ENCODE measurements around the gene FANK1.
"Not testable (repeated sequence)": the region's sequence is repeated elsewhere in the genome, so short reads cannot be mapped to it uniquely, and the experiment has no call there.

The FANK1 gene

DNA sequence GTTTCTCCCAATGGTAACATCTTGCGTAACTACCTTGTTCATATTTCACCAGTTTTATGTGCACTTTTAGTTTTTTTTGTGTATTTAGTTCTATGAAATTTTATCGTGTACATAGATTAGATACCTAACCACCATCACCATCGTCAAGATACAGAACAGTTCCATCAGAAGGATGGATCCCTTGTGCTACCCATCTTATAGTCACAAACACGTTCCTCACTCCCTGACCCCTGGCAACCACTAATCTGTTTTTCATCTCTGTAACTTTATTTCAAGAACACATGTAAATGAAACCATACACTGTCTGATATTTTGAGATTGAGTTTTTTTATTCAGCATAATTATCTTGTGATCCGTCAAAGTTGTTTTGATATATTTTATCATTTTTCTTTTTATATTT is 29.9 kb downstream of the FANK1 start:
- no peak for DNase-seq (ENCODE audit: low read depth in 3 of 3, low spot score in 1 of 3)

DNA sequence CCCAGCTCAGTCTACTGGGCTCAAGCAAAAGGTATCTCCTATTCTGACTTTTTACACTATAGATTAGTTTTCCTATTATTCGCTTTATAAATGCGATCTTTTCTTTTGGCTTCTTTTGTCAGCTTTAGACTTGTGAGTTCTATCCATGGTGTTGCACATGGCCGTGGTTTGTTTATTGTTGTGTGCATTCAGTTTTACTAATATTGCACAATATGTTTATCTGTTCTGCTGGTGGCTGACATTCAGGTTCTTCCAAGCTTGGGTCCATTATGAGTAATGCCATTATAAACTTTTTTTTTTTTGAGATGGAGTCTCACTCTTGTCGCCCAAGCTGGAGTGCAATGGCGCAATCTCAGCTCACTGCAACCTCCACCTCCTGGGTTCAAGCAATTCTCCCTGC is 30.9 kb downstream of the FANK1 start:
- not testable (repeated sequence) for DNase-seq (ENCODE audit: low read depth in 3 of 3, low spot score in 1 of 3)

DNA sequence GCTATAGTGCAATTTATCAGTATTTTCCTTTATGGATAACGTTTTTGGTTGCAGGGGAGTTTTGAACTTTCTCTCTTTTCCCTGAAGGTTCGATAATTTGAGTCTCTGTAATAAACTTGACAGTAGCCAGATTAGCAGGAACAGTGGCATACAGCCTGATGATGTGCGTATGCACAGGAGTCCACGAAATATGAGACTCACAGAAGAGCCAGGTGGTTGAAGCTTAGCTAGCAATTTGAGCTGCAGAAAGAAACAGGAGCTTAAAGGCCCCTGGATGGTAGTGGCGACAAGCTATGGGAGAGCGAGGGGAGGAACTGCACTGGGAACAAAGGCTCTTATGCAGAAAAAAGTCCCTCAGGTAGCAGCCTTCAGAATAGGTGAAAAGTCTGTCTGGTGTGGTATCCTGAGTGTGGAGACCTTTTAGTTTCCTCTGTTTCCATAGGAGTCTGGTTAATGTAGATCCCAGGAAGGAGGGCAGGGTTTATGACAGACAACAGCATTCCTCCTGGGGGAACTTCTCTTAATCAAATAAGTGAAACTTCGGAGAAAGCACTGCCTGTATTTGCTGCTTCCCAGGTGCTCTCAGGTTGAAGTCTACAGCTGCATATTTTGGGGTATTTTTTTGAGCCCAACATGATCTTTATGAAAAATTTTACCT is 32.7 kb downstream of the FANK1 start:
- DNase-seq (ENCODE audit: low read depth in 3 of 3, low spot score in 1 of 3), result no peak

DNA sequence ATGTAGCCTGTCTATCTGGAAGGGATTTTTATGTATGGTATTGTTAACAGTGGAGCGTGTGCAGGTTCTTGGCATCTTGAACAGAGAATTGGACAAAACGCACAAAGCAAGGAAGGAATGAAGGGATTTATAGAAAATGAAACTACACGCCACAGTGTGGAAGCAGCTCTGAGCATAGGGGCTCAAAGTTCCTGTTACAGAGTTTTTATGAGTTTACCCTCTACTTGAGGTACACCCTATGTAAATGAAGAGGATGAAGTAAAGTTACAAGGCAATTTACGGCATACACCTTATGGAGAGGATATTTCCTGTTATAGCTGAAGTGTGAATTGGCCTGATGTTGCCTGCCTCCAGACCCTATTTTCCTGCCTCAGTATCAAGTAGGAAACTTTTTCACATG is 33.3 kb downstream of the FANK1 start:
- no peak for DNase-seq (ENCODE audit: low read depth in 3 of 3, low spot score in 1 of 3)

DNA sequence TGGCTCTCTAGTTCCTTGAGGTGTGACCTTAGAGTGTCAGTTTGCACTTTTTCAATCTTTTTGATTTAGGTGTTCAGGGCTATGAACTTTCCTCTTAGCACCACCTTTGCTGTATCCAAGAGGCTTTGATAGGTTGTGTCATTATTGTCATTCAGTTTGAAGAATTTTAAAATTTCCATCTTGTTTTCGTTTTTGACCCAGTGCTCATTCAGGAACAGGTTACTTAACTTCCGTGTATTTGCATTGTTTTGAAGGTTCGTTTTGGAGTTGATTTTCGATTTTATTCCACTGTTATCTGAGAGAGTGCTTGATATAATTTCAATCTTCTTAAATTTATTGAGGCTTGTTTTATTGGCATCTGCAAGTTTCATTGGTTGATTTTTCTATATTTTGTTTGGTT is 37.3 kb downstream of the FANK1 start:
- DNase-seq (ENCODE audit: low read depth in 3 of 3, low spot score in 1 of 3), result no peak

DNA sequence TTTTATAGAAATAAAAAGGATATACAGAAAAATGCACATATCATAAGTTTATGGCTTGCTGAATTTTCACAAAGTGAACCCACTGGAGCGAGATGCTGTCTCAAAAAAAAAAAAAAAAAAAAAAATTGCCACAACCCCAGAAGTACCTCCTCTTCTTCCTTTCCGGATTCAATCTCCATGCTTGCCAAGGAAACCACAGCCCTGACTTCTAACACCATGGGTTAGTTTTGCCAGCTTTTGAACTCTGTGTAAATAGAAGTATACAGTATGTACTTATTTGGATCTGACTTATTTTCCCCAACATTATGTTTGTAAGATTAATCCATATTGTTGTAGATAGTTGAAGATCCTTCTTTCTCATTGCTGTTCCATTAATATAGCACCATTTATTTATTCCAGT is 40.0 kb downstream of the FANK1 start:
- DNase-seq (ENCODE audit: low read depth in 3 of 3, low spot score in 1 of 3), result no peak

DNA sequence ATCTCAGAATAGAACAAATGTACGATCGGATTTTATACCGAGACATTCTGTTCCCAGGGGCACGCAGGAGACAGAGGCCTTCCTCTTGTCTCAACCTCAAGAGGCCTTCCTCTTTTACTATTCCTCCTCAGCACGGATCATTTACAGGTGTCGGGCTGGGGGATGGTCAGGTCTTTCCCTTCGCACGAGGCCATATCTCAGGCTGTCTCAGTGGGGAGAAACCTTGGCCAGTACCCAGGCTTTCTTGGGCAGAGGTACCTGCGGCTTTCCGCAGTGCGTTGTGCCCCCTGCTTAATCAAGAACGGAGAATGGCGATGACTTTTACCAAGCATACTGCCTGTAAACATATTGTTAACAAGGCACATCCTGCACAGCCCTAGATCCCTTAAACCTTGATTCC is 44.2 kb downstream of the FANK1 start:
- no peak for DNase-seq (ENCODE audit: low read depth in 3 of 3, low spot score in 1 of 3)

DNA sequence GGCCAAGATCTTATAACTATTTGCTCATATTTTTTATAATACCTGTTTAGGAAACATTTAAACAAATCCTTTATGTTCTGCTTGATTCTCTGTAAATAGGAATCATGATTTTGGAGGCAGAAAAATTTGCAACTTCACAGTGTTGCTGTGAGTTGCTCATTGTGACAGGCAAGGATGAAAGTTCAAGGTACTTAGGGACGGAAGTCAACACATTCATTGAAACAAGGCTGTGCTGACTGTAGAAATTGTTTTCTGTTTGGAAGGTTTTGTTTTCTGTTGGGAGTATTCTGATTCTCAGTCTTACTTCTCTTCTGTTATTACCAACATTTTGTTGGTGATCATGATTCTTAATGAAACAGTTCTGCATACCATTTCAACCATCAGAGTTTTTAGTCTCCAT is 54.9 kb downstream of the FANK1 start:
- no peak for DNase-seq (ENCODE audit: low read depth in 3 of 3, low spot score in 1 of 3)

DNA sequence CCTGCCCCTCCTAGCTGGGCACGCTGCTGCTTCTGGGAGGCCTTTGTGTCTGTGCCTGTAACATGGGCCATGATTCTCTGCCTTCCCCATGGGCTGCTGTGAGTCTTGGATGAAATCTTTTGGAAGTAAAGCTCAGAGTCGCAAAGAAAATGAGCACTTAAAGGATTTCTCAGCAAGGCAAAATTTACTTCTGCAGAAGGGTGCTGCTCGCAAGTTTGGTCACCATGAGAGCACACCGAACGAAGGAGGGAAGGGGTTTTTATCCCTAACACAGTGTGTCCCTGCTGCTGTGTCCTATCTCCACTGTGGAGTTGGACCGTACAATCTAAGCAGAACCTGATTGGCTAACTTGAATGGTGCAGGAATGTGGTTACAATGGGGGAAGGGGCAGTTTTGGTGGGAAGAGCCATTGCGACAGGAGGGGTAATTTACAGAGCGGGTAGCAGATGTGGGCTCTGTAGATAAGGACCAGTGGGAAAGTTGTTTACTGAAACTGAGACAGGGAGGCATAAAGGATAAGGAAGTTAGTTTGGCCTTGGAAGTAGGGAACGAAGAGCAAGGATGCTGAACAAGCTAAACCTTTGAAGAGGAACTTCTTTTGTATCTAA is 57.5 kb downstream of the FANK1 start:
- no peak for DNase-seq (ENCODE audit: low read depth in 3 of 3, low spot score in 1 of 3)

DNA sequence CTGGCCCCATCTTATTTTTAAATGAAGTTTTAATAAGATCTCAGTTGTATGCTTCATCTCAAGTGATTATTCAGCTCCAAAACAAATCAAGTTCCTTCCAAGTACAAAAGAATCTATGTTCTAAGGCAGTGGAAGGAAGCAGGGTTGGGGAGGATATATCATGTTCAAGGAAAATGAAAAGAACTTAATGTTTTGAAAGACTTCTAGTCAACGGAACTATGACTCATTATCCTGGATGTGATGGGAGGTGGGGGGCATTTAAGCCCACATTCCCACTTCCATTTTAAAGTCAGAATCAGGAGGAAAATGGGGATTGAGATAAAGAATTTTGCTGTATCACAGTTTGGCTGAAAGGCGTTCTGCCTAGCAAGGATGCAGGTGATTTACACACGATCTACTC is 59.4 kb downstream of the FANK1 start:
- DNase-seq (ENCODE audit: low read depth in 3 of 3, low spot score in 1 of 3), result no peak

DNA sequence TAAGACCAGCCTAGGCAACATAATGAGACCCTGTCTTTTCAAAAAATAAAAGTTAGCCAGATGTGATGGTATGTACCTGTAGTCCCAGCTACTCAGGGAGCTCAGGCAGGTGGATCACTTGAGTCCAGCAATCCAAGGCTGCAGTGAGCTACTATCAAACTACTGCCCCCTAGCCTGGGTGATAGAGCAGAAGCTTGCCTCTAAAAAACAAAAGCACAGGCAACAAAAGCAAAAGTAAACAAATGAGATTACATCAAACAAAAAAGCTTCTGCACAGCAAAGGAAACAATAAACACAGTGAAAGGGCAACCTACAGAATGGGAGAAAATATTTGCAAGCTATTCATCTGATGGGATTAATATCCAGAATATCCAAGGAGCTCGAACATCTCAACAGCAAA is 65.4 kb downstream of the FANK1 start:
- no peak for DNase-seq (ENCODE audit: low read depth in 3 of 3, low spot score in 1 of 3)

DNA sequence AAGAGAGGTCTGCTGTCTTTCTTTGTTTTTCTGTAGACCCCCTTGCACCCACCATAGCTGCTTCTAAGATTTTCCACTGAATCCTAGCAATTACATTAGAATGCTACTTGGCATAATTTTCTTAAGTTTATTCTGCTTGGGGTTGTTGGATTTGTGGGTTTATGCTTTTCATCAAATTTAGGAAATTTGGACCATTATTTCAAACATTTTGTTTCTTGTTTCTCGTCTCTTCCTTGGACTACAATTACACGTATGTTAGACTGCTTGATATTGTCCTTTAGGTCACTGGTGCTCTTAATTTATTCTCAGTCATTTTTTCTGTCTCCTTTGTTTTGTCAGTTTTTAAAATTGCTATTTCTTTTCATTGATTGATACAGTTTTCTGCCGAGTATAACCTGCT is 65.8 kb downstream of the FANK1 start:
- no peak for DNase-seq (ENCODE audit: low read depth in 3 of 3, low spot score in 1 of 3)

DNA sequence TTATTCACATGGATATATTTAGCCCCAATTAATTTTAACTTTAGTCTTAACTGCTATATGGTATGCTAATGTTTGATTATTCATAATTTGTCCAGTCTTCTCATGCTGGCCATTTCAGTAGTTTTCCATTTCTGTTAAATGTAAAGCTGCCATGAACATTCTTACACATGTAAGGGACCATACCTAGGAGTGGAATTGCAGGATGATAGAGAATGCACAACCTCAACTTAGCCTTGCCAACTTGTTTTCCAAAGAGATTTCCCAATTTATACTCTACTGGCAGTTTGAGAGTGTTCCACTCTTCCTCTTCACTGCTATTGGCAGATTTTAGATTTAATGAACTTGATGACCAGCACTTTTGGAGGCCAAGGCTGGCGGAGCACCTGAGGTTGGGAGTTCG is 68.2 kb downstream of the FANK1 start:
- DNase-seq (ENCODE audit: low read depth in 3 of 3, low spot score in 1 of 3), result no peak

DNA sequence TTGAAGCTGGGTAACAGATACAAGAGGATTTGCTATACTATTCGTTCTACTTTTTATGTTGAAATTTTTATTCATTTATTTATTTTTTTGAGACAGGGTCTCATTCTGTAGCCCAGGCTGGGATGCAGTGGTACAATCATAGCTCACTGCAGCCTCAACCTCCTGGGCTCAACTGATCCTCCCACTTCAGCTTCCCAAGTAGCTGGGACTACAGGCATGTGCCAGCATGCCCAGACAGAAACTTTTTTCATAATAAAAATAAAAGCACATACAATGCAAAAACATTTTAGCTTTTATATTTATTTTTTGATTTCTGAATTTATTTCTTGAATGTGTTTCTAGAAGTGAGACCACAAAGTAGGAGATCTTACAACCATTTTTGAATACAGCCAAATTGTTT is 71.2 kb downstream of the FANK1 start:
- DNase-seq (ENCODE audit: low read depth in 3 of 3, low spot score in 1 of 3), result no peak

DNA sequence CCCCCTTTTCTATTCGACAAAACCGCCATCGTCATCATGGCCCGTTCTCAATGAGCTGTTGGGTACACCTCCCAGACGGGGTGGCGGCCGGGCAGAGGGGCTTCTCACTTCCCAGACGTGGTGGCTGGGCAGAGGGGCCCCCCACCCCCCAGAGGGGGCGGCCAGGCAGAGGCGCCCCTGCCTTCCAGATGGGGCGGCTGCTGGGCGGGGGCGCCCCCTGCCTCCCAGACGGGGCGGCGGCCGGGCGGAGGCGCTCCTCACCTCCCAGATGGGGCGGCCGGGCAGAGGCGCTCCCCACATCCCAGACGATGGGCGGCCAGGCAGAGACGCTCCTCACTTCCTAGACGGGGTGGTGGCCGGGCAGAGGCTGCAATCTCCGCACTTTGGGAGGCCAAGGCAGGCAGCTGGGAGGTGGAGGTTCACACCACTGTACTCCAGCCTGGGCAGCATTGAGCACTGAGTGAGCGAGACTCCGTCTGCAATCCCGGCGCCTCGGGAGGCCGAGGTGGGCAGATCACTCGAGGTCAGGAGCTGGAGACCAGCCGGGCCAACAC is 73.8 kb downstream of the FANK1 start:
- DNase-seq (ENCODE audit: low read depth in 3 of 3, low spot score in 1 of 3), result not testable (repeated sequence)

DNA sequence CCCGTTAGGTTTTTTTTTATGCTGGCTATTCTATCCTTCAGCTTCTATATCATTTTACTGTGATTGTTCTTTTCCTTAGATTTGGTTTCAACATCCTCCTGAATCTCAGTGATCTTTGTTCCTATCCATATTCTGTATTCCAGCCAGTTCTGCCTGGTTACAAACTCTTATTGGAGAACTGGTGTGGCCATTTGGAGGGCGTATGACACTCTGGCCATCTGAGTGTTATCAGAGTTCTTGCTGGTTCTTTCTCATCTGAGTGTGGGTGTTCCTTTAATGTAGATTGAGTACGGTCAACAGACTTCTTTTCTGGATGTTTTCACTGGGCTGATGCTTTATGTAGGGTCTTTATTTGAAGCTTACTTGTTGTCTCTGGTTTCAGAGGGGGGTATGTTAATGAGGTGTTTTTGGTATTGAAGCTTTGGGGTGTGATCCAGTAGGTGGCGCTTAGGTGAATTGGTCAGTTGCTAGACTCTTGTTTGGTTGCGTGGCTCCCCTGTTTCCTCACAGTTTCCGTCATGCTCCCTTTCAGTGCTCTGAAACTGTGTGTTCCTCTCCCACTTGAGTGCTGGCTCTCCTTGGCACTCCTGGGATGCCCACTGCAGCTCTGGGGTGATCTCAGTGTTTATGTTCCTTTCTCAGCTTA is 80.7 kb downstream of the FANK1 start:
- DNase-seq (ENCODE audit: low read depth in 3 of 3, low spot score in 1 of 3), result no peak

DNA sequence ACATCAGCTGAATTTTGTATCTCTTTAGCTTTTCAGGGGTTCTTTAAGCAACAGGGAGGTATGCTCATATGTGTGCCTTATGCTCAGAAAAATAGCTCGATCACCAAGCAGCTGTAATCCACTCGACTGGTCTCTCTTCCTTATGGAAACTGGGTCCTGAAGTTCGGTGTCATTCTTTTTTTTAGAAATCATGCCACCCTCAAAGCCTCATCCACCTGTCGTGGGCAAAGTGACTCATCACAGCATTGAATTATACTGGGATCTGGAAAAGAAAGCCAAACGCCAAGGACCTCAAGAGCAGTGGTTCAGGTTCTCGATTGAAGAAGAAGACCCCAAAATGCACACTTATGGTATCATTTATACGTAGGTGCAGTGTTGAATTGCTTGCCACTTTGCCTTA is 83.6 kb downstream of the FANK1 start:
- DNase-seq (ENCODE audit: low read depth in 3 of 3, low spot score in 1 of 3), result no peak

DNA sequence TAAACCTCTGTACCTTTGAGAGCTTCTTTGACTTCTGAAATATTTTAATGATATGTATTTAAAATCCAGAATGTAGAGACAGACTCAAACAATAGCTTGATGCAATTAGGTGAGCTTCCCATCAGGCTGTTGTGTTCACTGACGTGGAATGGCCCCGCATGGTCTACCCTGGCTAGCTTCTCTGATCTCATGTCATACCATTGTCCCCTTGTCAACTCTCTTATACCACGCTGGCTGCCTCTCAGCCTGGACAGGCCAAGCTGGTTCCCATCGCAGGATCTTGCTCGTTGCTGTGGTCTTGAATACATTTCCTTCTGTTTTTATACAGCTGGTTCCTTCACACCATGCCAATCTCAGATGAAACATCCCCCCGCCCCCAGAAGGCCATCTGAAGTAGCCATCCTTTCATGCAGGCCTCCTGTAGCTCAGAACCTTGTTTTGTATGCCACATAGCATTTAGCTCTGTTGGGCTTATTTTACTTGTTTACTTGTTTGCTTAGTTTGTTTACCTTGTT is 84.2 kb downstream of the FANK1 start:
- DNase-seq (ENCODE audit: low read depth in 3 of 3, low spot score in 1 of 3), result no peak

DNA sequence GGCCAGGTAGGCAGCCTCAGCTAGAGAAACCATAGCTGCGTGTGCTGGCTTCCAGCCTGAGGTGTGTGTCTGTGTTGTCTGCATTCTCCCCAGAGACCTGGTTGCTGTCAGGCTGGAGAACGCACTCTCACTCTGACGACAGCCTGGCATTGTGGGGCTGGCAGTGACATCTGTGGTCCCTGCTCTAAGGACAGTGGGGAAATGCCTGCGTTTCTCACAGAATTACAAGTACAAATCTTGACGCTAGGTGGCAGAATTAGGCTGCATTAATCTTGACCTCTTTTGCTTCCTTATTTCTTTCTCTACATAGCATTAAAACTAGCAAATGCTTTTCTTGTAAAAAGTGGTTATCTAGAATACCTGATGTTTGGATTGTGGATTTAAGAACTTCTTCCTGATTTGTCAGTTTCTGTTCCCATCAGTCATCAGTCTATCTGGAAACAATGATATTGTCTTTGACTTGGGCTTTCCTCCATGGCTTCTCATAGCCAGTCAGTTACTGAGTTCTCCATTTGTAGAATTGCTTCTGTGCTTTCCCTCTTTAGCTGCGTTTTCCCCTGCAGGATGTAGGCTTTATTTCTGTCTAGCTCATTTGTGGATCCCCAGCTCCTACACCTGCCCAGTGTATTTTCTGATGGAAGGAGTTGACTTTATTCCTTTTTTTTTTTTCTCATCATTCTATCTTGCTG is 86.0 kb downstream of the FANK1 start:
- no peak for DNase-seq (ENCODE audit: low read depth in 3 of 3, low spot score in 1 of 3)

DNA sequence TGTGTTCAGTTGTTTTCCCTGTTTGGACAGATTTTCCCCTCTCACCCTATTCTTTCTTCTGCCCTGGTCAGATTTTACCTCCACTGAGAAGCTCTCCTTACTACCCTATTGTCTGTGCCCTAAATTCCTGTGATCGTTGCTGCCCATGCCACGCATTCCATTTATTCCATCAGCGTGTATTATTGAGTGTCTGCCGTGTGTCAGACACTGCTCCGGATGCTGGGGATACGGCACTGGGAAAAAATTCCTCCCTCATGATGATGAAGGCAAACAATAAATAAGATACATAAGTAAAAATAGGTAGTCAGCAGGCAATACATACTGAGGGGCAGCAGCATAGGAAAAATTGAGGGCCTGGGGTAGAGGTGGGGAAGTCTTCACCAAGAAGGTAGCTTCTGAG is 86.8 kb downstream of the FANK1 start:
- DNase-seq (ENCODE audit: low read depth in 3 of 3, low spot score in 1 of 3), result no peak

DNA sequence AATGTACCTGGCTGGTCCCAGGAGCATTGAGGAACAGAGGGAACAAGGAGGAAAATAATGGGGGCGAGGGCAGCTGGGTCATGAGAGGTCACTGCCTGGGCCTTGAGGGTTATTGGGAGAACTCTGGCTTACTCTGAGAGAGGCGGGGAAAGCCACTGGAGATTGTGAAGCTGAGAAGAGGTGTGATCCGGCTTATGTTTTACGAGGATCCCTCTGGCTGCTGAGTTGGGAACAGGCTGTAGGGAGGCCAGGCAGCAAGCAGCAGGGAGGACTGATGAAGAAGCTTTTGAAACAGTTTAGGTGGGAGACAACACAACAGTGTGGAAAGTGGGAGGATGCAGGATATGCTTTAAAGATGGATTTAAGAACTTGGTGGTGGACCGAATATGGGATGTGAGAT is 87.3 kb downstream of the FANK1 start:
- DNase-seq (ENCODE audit: low read depth in 3 of 3, low spot score in 1 of 3), result no peak

DNA sequence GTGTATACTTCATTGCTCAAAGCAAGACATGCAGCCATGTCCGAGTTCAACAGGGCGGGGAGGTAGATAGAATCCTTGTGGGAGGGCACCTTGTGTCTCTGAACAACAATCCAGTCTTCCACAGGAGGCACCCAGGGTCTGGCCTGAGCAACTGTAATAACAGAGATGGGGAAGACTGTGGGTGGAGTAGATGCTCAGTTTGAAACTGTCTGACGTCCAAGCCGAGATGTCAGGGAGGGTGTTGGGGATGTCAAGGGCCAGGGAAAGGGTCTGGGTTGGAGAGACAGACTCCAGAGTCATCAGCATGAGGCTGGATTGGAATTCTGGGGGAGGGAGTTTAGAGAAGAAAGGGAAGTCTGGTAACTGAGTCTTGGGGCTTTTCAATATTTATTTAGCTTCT is 88.0 kb downstream of the FANK1 start:
- no peak for DNase-seq (ENCODE audit: low read depth in 3 of 3, low spot score in 1 of 3)

Measured in stimulated activated CD4-positive, alpha-beta T cell treated with anti-CD3 and anti-CD28 coated beads, TNF-alpha, amount 100 ng/mL, for 1 hour (primary cell).